Spleen (tissue), 7 donors: Measurements from ENCODE around the gene FITM1.

Source experiments
- POLR2A ChIP-seq, 3 donors: fragments of 450-650 bp; IDR thresholded peaks; one replicate each; pipeline ENCODE4 v1.5.1; 2017; ENCODE audit warnings: antibody characterized with exemption in 3 of 3, mild to moderate bottlenecking in 1 of 3
- TF ChIP-seq, protein P1 (sequence below), 11 experiments: fragments of 200-600 bp in 7 of 11; fragments of 450-650 bp in 4 of 11; sonication (generic) in 4 of 11; IDR thresholded peaks in 8 of 11; conservative IDR thresholded peaks in 3 of 11; 1 replicate in 7 of 11; 2 replicates in 4 of 11; pipeline versions ENCODE4 v1.4.0 to v1.8.0; 2016 to 2021; ENCODE audit warnings: antibody characterized with exemption in 11 of 11, inconsistent platforms in 4 of 11, mild to moderate bottlenecking in 1 of 11
- donor health status: DM: no; HTN: no; CAD: no; lungs with moderate emphysema.
- donor health status: DM: no; HTN: no; CAD: no.
- donor health status: DM: no; HTN: no; CAD: no.

DNA sequence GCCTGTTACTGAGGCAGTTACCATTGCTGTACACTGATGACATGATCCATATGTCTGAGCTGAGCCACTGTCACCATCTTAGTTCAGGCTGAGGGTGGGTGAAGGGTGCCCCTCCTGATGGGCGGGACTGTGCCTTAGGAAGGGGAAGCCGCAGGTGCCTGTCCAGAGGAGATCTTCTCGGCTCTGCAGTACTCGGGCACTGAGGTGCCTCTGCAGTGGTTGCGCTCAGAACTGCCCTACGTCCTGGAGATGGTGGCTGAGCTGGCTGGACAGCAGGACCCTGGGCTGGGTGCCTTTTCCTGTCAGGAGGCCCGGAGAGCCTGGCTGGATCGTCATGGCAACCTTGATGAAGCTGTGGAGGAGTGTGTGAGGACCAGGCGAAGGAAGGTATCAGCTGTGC lies 20.5 kb downstream of the FITM1 start:
- TF ChIP-seq POLR2A (IDR thresholded peaks at IDR 0.05): no peak
- TF ChIP-seq, protein P1, sequence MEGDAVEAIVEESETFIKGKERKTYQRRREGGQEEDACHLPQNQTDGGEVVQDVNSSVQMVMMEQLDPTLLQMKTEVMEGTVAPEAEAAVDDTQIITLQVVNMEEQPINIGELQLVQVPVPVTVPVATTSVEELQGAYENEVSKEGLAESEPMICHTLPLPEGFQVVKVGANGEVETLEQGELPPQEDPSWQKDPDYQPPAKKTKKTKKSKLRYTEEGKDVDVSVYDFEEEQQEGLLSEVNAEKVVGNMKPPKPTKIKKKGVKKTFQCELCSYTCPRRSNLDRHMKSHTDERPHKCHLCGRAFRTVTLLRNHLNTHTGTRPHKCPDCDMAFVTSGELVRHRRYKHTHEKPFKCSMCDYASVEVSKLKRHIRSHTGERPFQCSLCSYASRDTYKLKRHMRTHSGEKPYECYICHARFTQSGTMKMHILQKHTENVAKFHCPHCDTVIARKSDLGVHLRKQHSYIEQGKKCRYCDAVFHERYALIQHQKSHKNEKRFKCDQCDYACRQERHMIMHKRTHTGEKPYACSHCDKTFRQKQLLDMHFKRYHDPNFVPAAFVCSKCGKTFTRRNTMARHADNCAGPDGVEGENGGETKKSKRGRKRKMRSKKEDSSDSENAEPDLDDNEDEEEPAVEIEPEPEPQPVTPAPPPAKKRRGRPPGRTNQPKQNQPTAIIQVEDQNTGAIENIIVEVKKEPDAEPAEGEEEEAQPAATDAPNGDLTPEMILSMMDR (IDR thresholded peaks at IDR 0.05 in 8 of 11, conservative IDR thresholded peaks at IDR 0.05 in 3 of 11): no peak
